Astrocyte (in vitro differentiated cells and primary cell): ENCODE data around the gene TLX1. TPM values are rescaled to one million over a fixed set of nuclear protein-coding genes. Genes with fewer than 3 reads are reported as not detected.

Experiments
- DNase-seq: peaks from one replicate; pipeline ENCODE4 v3.0.0-alpha.2; 2010; ENCODE audit warnings: low read depth
- FAIRE-seq: peaks from 2 replicates; lab custom pipeline; 2011; peaks lifted over from hg19 to GRCh38; lab: Jason Lieb, UNC
- H2AFZ ChIP-seq: 2 replicates; pipeline ENCODE4 v1.6.0; 2012; ENCODE audit warnings: low read depth, low read length, inconsistent platforms
- H3K27ac ChIP-seq: 2 replicates; pipeline ENCODE4 v1.5.1; 2011; ENCODE audit warnings: low read depth, low read length, inconsistent platforms
- H3K27me3 ChIP-seq: 2 replicates; pipeline ENCODE4 v1.6.0; 2011; ENCODE audit warnings: low read length, inconsistent platforms; ENCODE audit not compliant: insufficient read depth
- H3K36me3 ChIP-seq: 2 replicates; pipeline ENCODE4 v1.5.1; 2011; ENCODE audit warnings: low read length, inconsistent platforms; ENCODE audit not compliant: insufficient read depth
- H3K4me1 ChIP-seq: 2 replicates; pipeline ENCODE4 v1.5.1; 2011; ENCODE audit warnings: low read length, inconsistent platforms; ENCODE audit not compliant: insufficient read depth
- H3K4me2 ChIP-seq: 2 replicates; pipeline ENCODE4 v1.6.0; 2012; ENCODE audit warnings: low read length, inconsistent platforms
- H3K4me3 ChIP-seq: 2 replicates; pipeline ENCODE4 v1.5.1; 2011; ENCODE audit warnings: low read depth, mild to moderate bottlenecking, low read length, inconsistent platforms; ENCODE audit not compliant: insufficient read depth
- H3K79me2 ChIP-seq: 2 replicates; pipeline ENCODE4 v1.6.0; 2012; ENCODE audit warnings: mild to moderate bottlenecking, low read length, inconsistent platforms; ENCODE audit not compliant: insufficient read depth
- H3K9ac ChIP-seq: 2 replicates; pipeline ENCODE4 v1.6.0; 2012; ENCODE audit warnings: mild to moderate bottlenecking, low read length, inconsistent platforms
- H3K9me3 ChIP-seq: 2 replicates; pipeline ENCODE4 v1.5.1; 2012; ENCODE audit warnings: low read depth, mild to moderate bottlenecking, low read length, inconsistent platforms; ENCODE audit not compliant: insufficient read depth
- H4K20me1 ChIP-seq: 2 replicates; pipeline ENCODE4 v1.6.0; 2012; ENCODE audit warnings: low read length, inconsistent platforms; ENCODE audit not compliant: insufficient read depth
- H3K27ac Mint-ChIP-seq: one replicate; pipeline ENCODE4 v1.8.0; 2021; ENCODE audit warnings: mild to moderate bottlenecking, mixed read lengths; ENCODE audit not compliant: unreplicated experiment
- H3K27me3 Mint-ChIP-seq: one replicate; pipeline ENCODE4 v1.8.0; 2021; ENCODE audit warnings: low read depth, mixed read lengths; ENCODE audit not compliant: unreplicated experiment
- H3K36me3 Mint-ChIP-seq: one replicate; pipeline ENCODE4 v1.8.0; 2021; ENCODE audit warnings: low read depth, mixed read lengths; ENCODE audit not compliant: unreplicated experiment
- H3K4me1 Mint-ChIP-seq: one replicate; pipeline ENCODE4 v1.8.0; 2021; ENCODE audit warnings: low read depth, mixed read lengths; ENCODE audit not compliant: unreplicated experiment
- H3K4me3 Mint-ChIP-seq: one replicate; pipeline ENCODE4 v1.8.0; 2021; ENCODE audit warnings: mild to moderate bottlenecking, moderate library complexity, mixed read lengths; ENCODE audit not compliant: unreplicated experiment
- H3K9me3 Mint-ChIP-seq: one replicate; pipeline ENCODE4 v1.8.0; 2021; ENCODE audit warnings: mild to moderate bottlenecking, mixed read lengths; ENCODE audit not compliant: unreplicated experiment
- EZH2 ChIP-seq: IDR thresholded peaks from 2 replicates; pipeline ENCODE4 v1.6.1; 2012; ENCODE audit warnings: mild to moderate bottlenecking, low read length, inconsistent platforms; ENCODE audit not compliant: insufficient read depth
- total RNA-seq: library from RNA; stranded (reverse); gene quantifications from 2 replicates; pipeline ENCODE4 v1.2.1, GENCODE V29; 2021
- TF ChIP-seq, protein P1 (sequence below): IDR thresholded peaks from 2 replicates; pipeline ENCODE4 v1.5.1; 2011; ENCODE audit warnings: low read depth, mild to moderate bottlenecking, inconsistent platforms, low read length, moderate library complexity; ENCODE audit not compliant: insufficient read depth

Gene TLX1
- total RNA-seq, 1 donor from 2014 or later: not detected

DNA sequence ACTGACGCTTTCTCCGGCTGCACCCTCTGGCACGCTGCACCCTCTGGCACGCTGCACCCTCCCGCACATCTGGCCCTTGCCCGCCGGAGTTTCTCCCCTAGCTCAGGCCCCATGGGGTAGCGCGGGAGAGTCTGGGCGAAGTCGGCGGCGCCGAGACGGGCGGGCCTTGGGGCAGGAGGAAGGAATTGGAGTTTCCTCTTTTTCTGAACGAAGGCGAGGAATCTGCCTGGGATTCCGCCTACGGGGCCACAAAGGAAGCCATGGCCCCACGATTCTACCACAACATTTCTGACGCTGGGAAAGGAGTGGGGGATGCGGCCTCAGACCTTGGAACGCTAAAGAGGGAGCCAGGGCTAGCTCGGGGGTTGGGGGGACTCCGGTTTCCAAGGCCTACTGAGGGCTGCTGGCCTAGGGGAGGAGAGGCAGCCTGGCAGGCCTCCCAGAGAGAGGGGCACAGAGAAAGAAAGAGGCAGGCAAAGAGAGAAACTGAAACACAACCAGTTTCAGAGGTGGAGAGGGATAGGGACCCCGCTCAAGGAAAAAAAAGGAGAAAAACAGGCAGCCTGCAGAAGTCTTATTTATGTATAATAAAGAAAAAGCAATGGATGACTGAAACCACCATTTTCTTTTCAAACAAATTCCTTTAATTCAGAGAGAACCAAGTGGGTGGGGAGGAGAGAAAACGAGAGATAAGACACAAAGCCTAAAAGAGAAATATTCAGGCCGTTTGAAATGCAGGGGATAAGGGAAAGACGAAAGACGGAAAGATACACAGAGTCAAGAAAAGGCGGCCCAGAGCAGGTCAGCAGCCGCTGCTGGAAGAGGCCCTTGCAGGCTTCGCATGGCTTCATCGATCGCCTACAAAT, 4.3 kb downstream of the TLX1 start:
- DNase-seq (no peak), FAIRE-seq (no peak)
- Histone ChIP-seq H3K36me3 (no peaks in the 10 kb centered on the region), H3K9ac (no peak overlapping the region), H3K4me3 (no peak overlapping the region), H3K27me3 (peaks cover 97% of the 10 kb centered on the region), H3K4me1 (peaks cover 4% of the 10 kb centered on the region), H3K4me2 (peak overlapping the region; percentile 22), H3K27ac (no peak overlapping the region), H3K9me3 (no peaks in the 10 kb centered on the region), H4K20me1 (peaks cover 22% of the 10 kb centered on the region), H3K79me2 (no peaks in the 10 kb centered on the region), H2AFZ (no peak overlapping the region)
- no peak overlapping the region for H3K4me3 Mint-ChIP-seq
- H3K36me3 Mint-ChIP-seq: peaks cover 5% of the 10 kb centered on the region
- H3K4me1 Mint-ChIP-seq: peaks cover 3% of the 10 kb centered on the region
- H3K27ac Mint-ChIP-seq: peak overlapping the region; percentile 77
- peaks cover 83% of the 10 kb centered on the region for H3K27me3 Mint-ChIP-seq
- H3K9me3 Mint-ChIP-seq: peaks cover 11% of the 10 kb centered on the region
- TF ChIP-seq, protein P1, sequence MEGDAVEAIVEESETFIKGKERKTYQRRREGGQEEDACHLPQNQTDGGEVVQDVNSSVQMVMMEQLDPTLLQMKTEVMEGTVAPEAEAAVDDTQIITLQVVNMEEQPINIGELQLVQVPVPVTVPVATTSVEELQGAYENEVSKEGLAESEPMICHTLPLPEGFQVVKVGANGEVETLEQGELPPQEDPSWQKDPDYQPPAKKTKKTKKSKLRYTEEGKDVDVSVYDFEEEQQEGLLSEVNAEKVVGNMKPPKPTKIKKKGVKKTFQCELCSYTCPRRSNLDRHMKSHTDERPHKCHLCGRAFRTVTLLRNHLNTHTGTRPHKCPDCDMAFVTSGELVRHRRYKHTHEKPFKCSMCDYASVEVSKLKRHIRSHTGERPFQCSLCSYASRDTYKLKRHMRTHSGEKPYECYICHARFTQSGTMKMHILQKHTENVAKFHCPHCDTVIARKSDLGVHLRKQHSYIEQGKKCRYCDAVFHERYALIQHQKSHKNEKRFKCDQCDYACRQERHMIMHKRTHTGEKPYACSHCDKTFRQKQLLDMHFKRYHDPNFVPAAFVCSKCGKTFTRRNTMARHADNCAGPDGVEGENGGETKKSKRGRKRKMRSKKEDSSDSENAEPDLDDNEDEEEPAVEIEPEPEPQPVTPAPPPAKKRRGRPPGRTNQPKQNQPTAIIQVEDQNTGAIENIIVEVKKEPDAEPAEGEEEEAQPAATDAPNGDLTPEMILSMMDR: no peak
- TF ChIP-seq EZH2: peak; percentile 42

DNA sequence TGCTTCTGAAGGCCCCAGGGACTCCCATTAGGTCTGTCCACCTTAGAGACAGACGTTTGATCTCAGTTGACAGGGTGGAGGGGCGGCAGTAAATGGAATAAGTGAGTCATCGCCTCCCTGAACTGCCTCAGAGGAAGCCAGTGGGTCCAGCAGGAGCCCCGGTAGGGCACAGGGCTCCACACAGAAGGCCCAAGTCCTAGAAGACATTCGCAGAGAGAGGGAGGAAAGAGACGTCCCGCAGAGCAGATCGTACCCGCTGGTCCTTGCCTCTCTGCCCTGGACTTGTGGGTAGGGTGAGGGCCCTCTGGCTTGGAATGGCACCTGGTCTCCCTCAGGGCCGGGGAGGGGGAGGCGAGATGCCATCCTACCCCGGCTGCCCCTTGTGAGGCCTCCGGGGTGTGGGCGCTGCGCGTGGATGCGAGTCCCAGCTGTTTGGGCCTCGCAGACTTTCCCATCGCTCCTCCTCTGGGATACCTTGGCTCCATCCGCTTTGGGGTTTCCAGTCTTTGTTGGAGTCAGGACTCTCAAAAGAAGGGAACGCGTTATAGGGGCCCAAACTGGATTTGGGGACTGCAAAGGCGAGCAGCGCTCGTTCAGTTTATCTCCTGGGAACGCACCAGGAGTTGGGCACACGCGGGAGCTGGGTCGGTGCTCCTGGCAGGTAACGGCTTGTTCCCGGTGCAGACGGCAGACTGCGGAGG, 5.1 kb downstream of the TLX1 start:
- H3K9me3 ChIP-seq: no peaks in the 10 kb centered on the region
- Mint-ChIP-seq H3K36me3 (peaks cover 5% of the 10 kb centered on the region), H3K4me1 (peaks cover 3% of the 10 kb centered on the region), H3K27me3 (peaks cover 83% of the 10 kb centered on the region), H3K27ac (peak overlapping the region; percentile 77), H3K4me3 (no peak overlapping the region), H3K9me3 (peaks cover 11% of the 10 kb centered on the region)
- H3K36me3 ChIP-seq: no peaks in the 10 kb centered on the region
- no peak overlapping the region for H2AFZ ChIP-seq
- H3K4me2 ChIP-seq: no peak overlapping the region
- TF ChIP-seq EZH2: peak; percentile 73
- TF ChIP-seq, protein P1: no peak
- H3K4me3 ChIP-seq: no peak overlapping the region
- H3K4me1 ChIP-seq: peaks cover 4% of the 10 kb centered on the region
- FAIRE-seq: no peak
- no peak overlapping the region for H3K27ac ChIP-seq
- DNase-seq: no peak
- no peaks in the 10 kb centered on the region for H3K79me2 ChIP-seq
- H4K20me1 ChIP-seq: peaks cover 22% of the 10 kb centered on the region
- H3K27me3 ChIP-seq: peaks cover 97% of the 10 kb centered on the region
- no peak overlapping the region for H3K9ac ChIP-seq
